Osteocyte (in vitro differentiated cells): ENCODE data around the gene MYO1D. TPM values are rescaled to one million over a fixed set of nuclear protein-coding genes. Genes with fewer than 3 reads are reported as not detected.

ENCODE experiments used
- DNase-seq: peaks from one replicate; pipeline ENCODE4 v3.0.0; 2021; ENCODE audit warnings: mixed read lengths; ENCODE audit not compliant: unreplicated experiment; ENCODE audit errors: extremely low spot score
- H3K27ac Mint-ChIP-seq: one replicate; pipeline ENCODE4 v1.8.0; 2021; ENCODE audit warnings: mild to moderate bottlenecking, mixed read lengths; ENCODE audit not compliant: unreplicated experiment
- H3K27me3 Mint-ChIP-seq: one replicate; pipeline ENCODE4 v1.8.0; 2021; ENCODE audit warnings: mixed read lengths; ENCODE audit not compliant: unreplicated experiment
- H3K36me3 Mint-ChIP-seq: one replicate; pipeline ENCODE4 v1.8.0; 2021; ENCODE audit warnings: mixed read lengths; ENCODE audit not compliant: unreplicated experiment
- H3K4me1 Mint-ChIP-seq: one replicate; pipeline ENCODE4 v1.8.0; 2021; ENCODE audit warnings: mixed read lengths; ENCODE audit not compliant: unreplicated experiment
- H3K4me3 Mint-ChIP-seq: one replicate; pipeline ENCODE4 v1.8.0; 2021; ENCODE audit warnings: mild to moderate bottlenecking, moderate library complexity, mixed read lengths; ENCODE audit not compliant: unreplicated experiment
- H3K9me3 Mint-ChIP-seq: one replicate; pipeline ENCODE4 v1.8.0; 2021; ENCODE audit warnings: mixed read lengths; ENCODE audit not compliant: unreplicated experiment
- total RNA-seq: library from RNA; stranded (reverse); gene quantifications from 2 replicates; pipeline ENCODE4 v1.2.1, GENCODE V29; 2021
- TF ChIP-seq, protein P1 (sequence below): fragments of 200-600 bp; sonication (generic); IDR thresholded peaks from 2 replicates; pipeline ENCODE4 v1.5.0; 2021; ENCODE audit warnings: antibody characterized with exemption, mild to moderate bottlenecking, moderate library complexity

MYO1D gene
- total RNA-seq, 1 donor from 2014 or later = 19.1 TPM

DNA sequence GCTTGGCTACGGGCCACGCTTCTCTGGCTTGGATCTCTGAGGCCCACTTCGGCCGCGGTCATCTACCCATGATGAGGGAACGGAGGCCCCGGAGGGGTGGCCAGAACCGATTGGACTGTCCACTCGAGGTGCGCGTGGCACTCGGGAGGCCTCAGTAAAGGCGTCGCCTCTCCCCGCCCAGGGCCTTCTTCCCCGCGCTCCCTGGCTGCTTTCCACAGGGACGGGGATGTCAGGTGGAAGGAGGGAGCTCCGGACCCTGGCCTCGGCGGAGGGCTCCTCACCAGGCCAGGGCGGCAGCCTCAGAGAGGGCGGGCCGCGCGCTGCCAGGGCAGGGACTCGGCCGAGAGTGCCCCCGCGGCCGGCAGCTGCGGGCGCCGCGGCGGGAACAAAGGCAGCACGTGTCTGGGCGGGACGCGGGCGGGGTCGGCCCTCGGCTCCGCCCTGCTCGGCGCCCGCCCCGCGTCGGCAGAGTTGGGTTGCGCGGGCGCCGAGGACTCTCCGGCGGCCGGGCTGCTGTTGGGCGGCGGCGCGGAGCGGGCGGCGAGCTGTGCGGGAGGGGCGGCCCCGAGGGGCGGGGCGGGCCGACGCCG lies 390.7 kb downstream of the MYO1D start:
- H3K36me3 Mint-ChIP-seq = peaks cover 8% of the 10 kb centered on the region
- peak overlapping the region; percentile 52 for H3K27ac Mint-ChIP-seq
- peak overlapping the region; percentile 68 for H3K4me3 Mint-ChIP-seq
- TF ChIP-seq, protein P1, sequence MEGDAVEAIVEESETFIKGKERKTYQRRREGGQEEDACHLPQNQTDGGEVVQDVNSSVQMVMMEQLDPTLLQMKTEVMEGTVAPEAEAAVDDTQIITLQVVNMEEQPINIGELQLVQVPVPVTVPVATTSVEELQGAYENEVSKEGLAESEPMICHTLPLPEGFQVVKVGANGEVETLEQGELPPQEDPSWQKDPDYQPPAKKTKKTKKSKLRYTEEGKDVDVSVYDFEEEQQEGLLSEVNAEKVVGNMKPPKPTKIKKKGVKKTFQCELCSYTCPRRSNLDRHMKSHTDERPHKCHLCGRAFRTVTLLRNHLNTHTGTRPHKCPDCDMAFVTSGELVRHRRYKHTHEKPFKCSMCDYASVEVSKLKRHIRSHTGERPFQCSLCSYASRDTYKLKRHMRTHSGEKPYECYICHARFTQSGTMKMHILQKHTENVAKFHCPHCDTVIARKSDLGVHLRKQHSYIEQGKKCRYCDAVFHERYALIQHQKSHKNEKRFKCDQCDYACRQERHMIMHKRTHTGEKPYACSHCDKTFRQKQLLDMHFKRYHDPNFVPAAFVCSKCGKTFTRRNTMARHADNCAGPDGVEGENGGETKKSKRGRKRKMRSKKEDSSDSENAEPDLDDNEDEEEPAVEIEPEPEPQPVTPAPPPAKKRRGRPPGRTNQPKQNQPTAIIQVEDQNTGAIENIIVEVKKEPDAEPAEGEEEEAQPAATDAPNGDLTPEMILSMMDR = no peak
- no peaks in the 10 kb centered on the region for H3K27me3 Mint-ChIP-seq
- peaks cover 29% of the 10 kb centered on the region for H3K4me1 Mint-ChIP-seq
- H3K9me3 Mint-ChIP-seq = no peaks in the 10 kb centered on the region
- DNase-seq = no peak

DNA sequence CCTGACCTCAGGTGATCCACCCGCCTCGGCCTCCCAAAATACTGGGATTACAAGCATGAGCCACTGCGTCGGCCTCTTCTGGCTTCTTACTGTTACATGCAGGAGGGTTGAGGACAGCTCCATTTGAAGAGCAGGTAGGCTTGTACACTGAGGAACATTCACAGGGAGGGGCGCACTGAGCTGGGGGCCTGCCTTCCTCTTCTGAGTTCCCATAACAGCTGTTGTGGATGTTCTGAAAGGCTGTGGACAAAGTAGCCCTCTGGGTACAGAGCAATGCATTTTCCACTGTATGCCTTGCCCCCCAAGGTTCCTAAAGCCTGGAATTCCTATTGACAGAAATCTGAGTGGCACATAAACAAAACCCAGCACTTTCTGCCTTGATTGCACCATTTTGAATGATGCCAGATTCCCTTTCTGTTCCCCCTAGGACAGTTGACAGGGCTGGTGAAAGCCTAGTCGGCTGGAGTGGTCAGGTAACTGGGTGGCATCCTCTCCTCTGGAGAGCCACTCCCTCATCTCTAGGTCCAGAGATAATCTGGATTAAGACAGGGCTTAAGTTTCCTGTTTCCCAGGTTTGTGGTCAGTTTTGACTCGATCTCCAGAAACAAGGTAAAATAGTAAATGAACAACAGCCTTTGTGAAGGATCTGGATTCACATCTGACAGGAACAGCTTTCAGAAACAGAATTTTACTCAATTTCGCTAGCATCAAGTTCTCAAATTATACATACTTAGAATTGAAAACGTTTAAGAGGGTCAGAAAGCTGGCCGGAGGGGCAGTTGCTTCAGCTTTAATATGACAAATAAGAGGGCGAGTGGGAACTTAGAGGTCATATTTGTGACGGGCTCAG lies 391.4 kb downstream of the MYO1D start:
- DNase-seq = no peak
- Mint-ChIP-seq H3K4me3 (peak overlapping the region; percentile 68), H3K27me3 (no peaks in the 10 kb centered on the region), H3K9me3 (no peaks in the 10 kb centered on the region), H3K27ac (peak overlapping the region; percentile 52), H3K36me3 (peaks cover 14% of the 10 kb centered on the region), H3K4me1 (peaks cover 29% of the 10 kb centered on the region)
- TF ChIP-seq, protein P1 = no peak

DNA sequence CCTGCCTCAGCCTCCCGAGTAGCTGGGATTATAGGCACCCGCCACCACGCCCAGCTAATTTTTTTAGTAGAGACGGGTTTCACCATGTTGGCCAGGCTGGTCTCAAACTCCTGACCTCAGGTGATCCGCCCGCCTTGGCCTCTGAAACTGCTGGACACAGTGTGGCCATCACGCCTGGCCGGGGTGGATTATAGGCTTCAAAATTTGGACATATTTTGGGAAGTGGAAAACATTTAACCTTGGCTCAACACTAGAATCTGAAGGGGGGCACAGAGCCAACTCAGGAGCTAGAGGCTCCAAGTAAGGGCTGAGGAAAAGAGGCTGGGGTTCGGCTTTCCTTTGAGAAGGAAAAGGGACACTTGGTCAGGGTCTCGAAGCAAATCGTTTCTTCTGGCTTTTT lies 392.3 kb downstream of the MYO1D start:
- H3K27ac Mint-ChIP-seq = no peak overlapping the region
- TF ChIP-seq, protein P1 = no peak
- DNase-seq = no peak

DNA sequence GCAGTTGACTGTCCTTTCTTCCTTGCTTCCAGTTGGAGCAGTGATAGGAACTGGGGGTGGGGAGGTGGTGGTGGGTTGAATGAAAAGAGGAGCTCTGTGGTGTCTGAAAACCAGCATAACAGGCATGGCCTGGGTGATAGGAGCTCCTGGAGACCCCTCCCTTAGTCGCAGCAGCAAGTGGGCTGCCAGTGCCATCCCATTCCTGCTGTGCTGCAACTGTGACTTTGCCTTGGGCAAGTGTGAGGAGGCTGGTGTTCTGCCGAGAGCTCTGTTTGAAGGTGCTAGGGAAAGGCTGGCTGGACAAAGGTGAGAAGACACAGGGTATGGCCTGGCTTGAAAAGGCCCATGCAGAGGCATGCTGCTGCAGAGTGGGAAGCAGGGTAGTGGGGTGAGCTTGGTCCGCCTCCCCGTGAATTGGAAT lies 392.9 kb downstream of the MYO1D start:
- no peaks in the 10 kb centered on the region for H3K9me3 Mint-ChIP-seq
- TF ChIP-seq, protein P1 = no peak
- no peaks in the 10 kb centered on the region for H3K27me3 Mint-ChIP-seq
- no peak overlapping the region for H3K4me3 Mint-ChIP-seq
- DNase-seq = no peak
- peak overlapping the region; percentile 83 for H3K27ac Mint-ChIP-seq
- peaks cover 26% of the 10 kb centered on the region for H3K36me3 Mint-ChIP-seq
- peaks cover 29% of the 10 kb centered on the region for H3K4me1 Mint-ChIP-seq

More for the DNA sequence above, 392.3 kb downstream of the MYO1D start:
- no peak overlapping the region for H3K4me3 Mint-ChIP-seq
- peaks cover 22% of the 10 kb centered on the region for H3K36me3 Mint-ChIP-seq
- no peaks in the 10 kb centered on the region for H3K9me3 Mint-ChIP-seq
- H3K4me1 Mint-ChIP-seq = peaks cover 29% of the 10 kb centered on the region
- H3K27me3 Mint-ChIP-seq = no peaks in the 10 kb centered on the region

DNA sequence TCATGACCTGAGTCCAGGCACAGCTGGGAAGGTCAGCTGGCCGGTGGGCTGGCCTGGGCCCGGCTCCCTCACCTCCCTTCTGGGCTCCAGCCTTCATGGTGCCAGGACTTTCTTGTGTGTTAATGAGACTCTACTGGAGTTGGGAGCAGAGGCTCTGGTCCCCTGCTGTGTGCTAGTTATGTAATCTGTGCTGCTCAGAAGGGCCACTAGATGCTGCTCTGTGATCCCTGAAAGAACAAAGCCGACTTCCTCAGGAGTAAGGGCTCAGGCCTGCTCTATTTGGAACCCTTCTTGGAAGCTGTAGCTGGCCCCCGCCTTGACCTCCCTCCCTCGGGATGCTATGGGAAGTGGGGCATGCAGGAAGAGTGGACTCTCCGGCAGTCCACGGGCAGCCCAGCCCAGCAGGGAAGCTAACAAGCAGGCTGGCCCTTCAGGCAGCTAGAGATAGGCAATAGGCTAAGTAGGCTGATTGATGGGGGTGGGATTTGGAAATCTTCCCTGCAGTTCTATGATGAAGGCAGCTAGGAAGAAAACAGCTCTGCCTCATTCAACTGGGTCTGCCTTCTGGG lies 393.4 kb downstream of the MYO1D start:
- H3K9me3 Mint-ChIP-seq = no peaks in the 10 kb centered on the region
- H3K36me3 Mint-ChIP-seq = peaks cover 32% of the 10 kb centered on the region
- H3K27me3 Mint-ChIP-seq = no peaks in the 10 kb centered on the region
- DNase-seq = no peak
- TF ChIP-seq, protein P1 = peak; percentile 63
- peak overlapping the region; percentile 83 for H3K27ac Mint-ChIP-seq
- peak overlapping the region; percentile 33 for H3K4me3 Mint-ChIP-seq
- H3K4me1 Mint-ChIP-seq = peaks cover 29% of the 10 kb centered on the region
